ENCODE measurements around the gene CACNA1B.

CACNA1B gene

DNA sequence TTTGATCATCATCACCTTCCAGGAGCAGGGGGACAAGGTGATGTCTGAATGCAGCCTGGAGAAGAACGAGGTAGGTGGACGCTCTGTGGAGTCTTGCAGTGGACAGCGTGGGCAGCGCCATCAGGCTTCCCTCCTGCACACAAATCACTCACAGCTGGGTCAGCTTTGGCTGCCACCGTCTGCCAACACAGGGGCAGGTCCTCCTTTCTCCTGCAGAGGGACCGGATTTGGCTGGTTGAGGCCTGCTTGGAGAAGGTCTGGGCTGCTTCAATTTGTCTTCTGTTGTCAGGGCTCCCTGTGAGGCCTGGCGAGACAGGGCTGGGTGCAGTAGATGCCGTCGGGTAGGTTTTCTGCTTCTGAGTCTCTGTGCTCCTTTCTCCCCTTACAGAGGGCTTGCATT, 180.6 kb downstream of the CACNA1B start:
- H3K27me3 Mint-ChIP-seq, result no peaks in the 10 kb centered on the region
- no peak overlapping the region for H3K4me3 Mint-ChIP-seq
- no peaks in the 10 kb centered on the region for H3K4me1 Mint-ChIP-seq
- DNase-seq (no peak), ATAC-seq (no peak)
- H3K27ac Mint-ChIP-seq, result no peak overlapping the region
- no peaks in the 10 kb centered on the region for H3K9me3 Mint-ChIP-seq

- no peak overlapping the region for H3K4me3 Mint-ChIP-seq
- H3K4me1 Mint-ChIP-seq, result no peaks in the 10 kb centered on the region
- ATAC-seq (no peak), DNase-seq (no peak)
- H3K9me3 Mint-ChIP-seq, result no peaks in the 10 kb centered on the region
- H3K27ac Mint-ChIP-seq, result no peak overlapping the region
- no peaks in the 10 kb centered on the region for H3K27me3 Mint-ChIP-seq
These were observed 181.6 kb downstream of the CACNA1B start for GRCh38 chr9:138059196-138059595.

DNA sequence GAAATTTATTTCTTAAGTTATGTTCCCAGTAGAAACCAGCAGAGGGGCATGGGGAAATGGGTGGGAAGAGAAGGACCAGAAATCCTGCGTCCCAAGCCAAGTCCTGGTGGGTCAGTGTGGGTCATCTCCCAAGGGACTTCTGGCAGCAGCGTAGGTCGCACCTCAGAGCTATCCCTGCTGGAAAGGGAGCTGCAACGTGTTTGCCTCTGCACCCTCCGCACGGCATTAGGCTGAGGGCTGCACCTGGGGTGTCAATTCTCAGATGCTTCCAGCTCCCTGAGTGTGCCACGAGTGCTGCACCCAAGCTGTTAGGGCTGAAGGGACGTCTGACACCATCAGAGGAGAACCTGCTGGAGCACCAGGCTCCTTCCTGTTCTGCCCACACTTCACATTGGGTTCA, 182.8 kb downstream of the CACNA1B start:
- Mint-ChIP-seq H3K27me3 (peaks cover 11% of the 10 kb centered on the region), H3K9me3 (no peaks in the 10 kb centered on the region), H3K4me1 (no peaks in the 10 kb centered on the region), H3K27ac (no peak overlapping the region), H3K4me3 (no peak overlapping the region)
- ATAC-seq (no peak), DNase-seq (no peak)

- Mint-ChIP-seq H3K4me3 (no peak overlapping the region), H3K27ac (no peak overlapping the region), H3K9me3 (no peaks in the 10 kb centered on the region), H3K27me3 (peaks cover 16% of the 10 kb centered on the region), H3K4me1 (no peaks in the 10 kb centered on the region)
- DNase-seq (no peak), ATAC-seq (no peak)
These were observed 183.3 kb downstream of the CACNA1B start for GRCh38 chr9:138060881-138061280.

GRCh38 chr9:138061631-138062030, 184.0 kb downstream of the CACNA1B start:
- Mint-ChIP-seq H3K4me1 (no peaks in the 10 kb centered on the region), H3K9me3 (no peaks in the 10 kb centered on the region), H3K4me3 (no peak overlapping the region), H3K27me3 (peaks cover 21% of the 10 kb centered on the region), H3K27ac (no peak overlapping the region)
- no peak for DNase-seq
- ATAC-seq, result no peak

GRCh38 chr9:138062196-138062595, 184.6 kb downstream of the CACNA1B start:
- DNase-seq (no peak), ATAC-seq (no peak)
- H3K4me3 Mint-ChIP-seq, result no peak overlapping the region
- no peaks in the 10 kb centered on the region for H3K9me3 Mint-ChIP-seq
- H3K27me3 Mint-ChIP-seq, result peaks cover 21% of the 10 kb centered on the region
- no peaks in the 10 kb centered on the region for H3K4me1 Mint-ChIP-seq
- no peak overlapping the region for H3K27ac Mint-ChIP-seq

- peaks cover 21% of the 10 kb centered on the region for H3K27me3 Mint-ChIP-seq
- no peak overlapping the region for H3K27ac Mint-ChIP-seq
- DNase-seq, result no peak
- no peaks in the 10 kb centered on the region for H3K4me1 Mint-ChIP-seq
- no peak for ATAC-seq
- H3K4me3 Mint-ChIP-seq, result no peak overlapping the region
- no peaks in the 10 kb centered on the region for H3K9me3 Mint-ChIP-seq
These were observed 185.5 kb downstream of the CACNA1B start for GRCh38 chr9:138063033-138063432.

DNA sequence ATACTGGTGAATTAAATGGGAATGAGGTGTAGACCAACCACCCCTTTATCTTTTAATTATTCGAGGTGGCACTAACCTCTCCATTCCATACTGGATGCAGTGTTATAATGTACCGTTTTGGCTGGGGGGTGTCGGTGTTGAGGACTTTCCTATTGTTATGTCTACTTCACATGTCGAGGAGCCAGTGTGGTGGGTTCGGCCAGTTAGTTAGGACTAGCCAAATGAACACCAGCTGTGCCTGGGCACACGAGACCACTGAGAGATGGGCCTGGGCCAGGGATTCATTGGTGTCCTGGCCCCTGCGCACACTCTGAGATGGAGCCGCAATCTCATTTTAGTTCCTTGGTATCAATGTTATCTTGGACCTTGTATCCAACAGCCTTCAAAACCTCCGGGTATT, 186.2 kb downstream of the CACNA1B start:
- no peaks in the 10 kb centered on the region for H3K4me1 Mint-ChIP-seq
- DNase-seq (no peak), ATAC-seq (no peak)
- H3K4me3 Mint-ChIP-seq, result no peak overlapping the region
- H3K9me3 Mint-ChIP-seq, result no peaks in the 10 kb centered on the region
- peaks cover 21% of the 10 kb centered on the region for H3K27me3 Mint-ChIP-seq
- no peak overlapping the region for H3K27ac Mint-ChIP-seq

DNA sequence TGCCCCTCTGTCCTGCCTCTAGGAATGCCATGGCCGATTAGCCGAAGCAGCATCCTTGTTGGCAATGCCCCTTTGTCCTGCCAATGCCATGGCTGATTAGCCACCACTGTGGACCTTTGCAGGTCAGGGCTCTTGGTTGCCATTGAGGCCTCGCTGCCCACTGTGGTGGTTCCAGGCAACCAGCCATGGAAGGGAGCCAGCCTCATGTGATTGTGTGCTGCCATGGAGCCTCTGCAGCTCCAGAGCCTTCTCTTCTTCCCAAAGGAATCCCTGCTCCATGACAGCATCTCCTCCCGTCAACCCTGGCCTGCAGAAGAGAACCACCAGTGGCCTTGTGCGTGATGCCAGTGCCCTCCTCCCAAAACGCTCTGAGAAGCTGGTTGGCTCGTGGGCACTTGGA, 187.0 kb downstream of the CACNA1B start:
- no peak for ATAC-seq
- no peak for DNase-seq
- Mint-ChIP-seq H3K4me3 (no peak overlapping the region), H3K27me3 (peaks cover 21% of the 10 kb centered on the region), H3K9me3 (no peaks in the 10 kb centered on the region), H3K4me1 (no peaks in the 10 kb centered on the region), H3K27ac (no peak overlapping the region)

GRCh38 chr9:138065287-138065686, 187.7 kb downstream of the CACNA1B start:
- DNase-seq (no peak), ATAC-seq (no peak)
- no peak overlapping the region for H3K4me3 Mint-ChIP-seq
- no peaks in the 10 kb centered on the region for H3K4me1 Mint-ChIP-seq
- H3K27ac Mint-ChIP-seq, result no peak overlapping the region
- no peaks in the 10 kb centered on the region for H3K9me3 Mint-ChIP-seq
- peaks cover 21% of the 10 kb centered on the region for H3K27me3 Mint-ChIP-seq

- Mint-ChIP-seq H3K27me3 (peaks cover 22% of the 10 kb centered on the region), H3K4me1 (no peaks in the 10 kb centered on the region), H3K4me3 (no peak overlapping the region), H3K9me3 (no peaks in the 10 kb centered on the region), H3K27ac (peak overlapping the region in 1 of 2 donors; percentile 36)
- no peak for ATAC-seq
- no peak for DNase-seq
These were observed 188.5 kb downstream of the CACNA1B start for GRCh38 chr9:138066049-138066448.

DNA sequence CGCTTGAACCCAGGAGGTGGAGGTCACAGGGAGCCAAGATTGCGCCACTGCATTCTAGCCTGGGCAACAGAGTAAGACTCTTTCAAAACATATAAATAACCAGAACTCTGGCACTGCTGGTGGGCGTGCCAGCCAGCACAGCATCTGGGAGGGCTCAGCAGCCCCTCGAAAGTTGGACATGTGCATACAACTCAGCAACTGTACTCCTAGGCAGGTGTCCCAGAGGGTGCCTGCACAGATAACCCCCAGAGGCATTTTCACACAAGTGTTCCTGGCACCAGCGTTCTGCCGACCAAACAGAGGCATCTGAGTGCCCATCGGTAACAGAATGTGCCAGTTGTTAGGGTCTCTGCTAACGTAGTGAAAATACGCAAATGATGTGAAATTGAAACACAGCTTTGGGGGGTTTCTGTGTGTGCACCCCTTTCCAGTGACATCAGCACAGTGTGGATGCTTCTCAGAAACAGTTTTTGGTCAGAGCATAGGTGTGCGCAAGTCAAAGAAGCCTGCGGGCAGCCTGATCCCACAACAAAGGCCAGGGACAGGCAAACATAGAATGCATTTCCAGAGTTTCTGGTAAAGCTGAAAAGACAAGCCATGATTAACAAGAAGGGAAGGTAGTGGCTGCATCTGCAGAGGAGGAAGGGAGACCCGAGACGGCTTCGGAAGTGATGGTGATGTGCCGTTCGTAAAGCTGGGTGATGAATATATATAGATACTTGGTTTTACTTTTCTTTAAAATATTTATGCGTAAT, 190.2 kb downstream of the CACNA1B start:
- Mint-ChIP-seq H3K27ac (no peak overlapping the region), H3K27me3 (peaks cover 36% of the 10 kb centered on the region), H3K4me3 (no peak overlapping the region), H3K4me1 (no peaks in the 10 kb centered on the region), H3K9me3 (no peaks in the 10 kb centered on the region)
- ATAC-seq (no peak), DNase-seq (peak in 1 of 2 donors; percentile 2)

- Mint-ChIP-seq H3K27me3 (peaks cover 39% of the 10 kb centered on the region), H3K9me3 (no peaks in the 10 kb centered on the region), H3K4me3 (no peak overlapping the region), H3K27ac (no peak overlapping the region), H3K4me1 (no peaks in the 10 kb centered on the region)
- ATAC-seq (no peak), DNase-seq (no peak)
These were observed 191.0 kb downstream of the CACNA1B start for GRCh38 chr9:138068601-138069035.

GRCh38 chr9:138069731-138070456, 192.3 kb downstream of the CACNA1B start:
- Mint-ChIP-seq H3K27me3 (peaks cover 33% of the 10 kb centered on the region), H3K9me3 (no peaks in the 10 kb centered on the region), H3K4me3 (no peak overlapping the region), H3K4me1 (no peaks in the 10 kb centered on the region), H3K27ac (no peak overlapping the region)
- DNase-seq (no peak), ATAC-seq (no peak)

DNA sequence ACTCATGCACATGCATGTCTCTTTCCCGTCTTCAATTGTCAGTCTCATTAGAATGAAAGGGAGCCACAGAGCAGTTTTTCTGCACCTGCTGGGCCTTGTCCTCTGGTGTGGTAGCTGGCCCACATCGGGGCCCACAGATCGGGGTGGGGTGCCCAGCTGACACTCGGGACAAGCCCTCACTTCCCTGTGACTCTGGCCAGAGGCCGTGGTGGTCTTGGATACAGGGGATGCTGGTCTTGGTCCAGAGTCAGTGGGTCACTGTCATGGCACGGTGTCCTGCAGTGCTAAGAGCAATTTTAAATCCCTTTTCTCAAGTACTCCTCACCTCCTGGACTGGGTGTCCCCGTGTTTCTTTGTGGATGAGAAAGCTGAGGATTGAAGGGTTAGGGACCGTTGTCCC, 193.2 kb downstream of the CACNA1B start:
- peaks cover 24% of the 10 kb centered on the region for H3K27me3 Mint-ChIP-seq
- no peak overlapping the region for H3K27ac Mint-ChIP-seq
- no peak for ATAC-seq

DNA sequence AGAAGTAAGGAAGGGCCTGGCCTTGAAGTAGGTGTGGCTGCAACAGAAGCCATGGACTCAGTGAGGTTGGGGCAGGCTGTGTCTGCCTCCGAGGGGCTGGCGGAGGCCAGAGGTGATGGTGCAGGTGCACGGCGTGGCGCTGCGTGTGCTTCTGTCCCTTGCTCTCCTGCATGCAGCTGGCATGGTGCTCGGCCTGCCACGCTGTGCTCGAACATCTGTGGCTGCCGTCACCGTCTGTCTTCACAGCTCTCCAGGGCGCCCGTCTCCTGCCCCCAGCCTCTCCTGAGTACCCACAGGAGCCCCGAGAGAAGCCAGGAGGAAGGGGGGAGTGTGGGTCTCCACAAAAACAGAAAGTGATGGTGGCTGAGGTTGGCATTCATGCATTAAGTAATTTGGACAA, 193.7 kb downstream of the CACNA1B start:
- DNase-seq (no peak), ATAC-seq (no peak)
- Mint-ChIP-seq H3K27ac (no peak overlapping the region), H3K27me3 (peaks cover 19% of the 10 kb centered on the region), H3K9me3 (no peaks in the 10 kb centered on the region), H3K4me1 (no peaks in the 10 kb centered on the region), H3K4me3 (no peak overlapping the region)

More for the DNA sequence above, 193.2 kb downstream of the CACNA1B start:
- Mint-ChIP-seq H3K9me3 (no peaks in the 10 kb centered on the region), H3K4me1 (no peaks in the 10 kb centered on the region), H3K4me3 (no peak overlapping the region)
- DNase-seq, result no peak

Measured in stimulated activated naive CD8-positive, alpha-beta T cell treated with anti-CD3 and anti-CD28 coated beads, Interleukin-15, amount 100 ng/mL, for 72 hours (primary cell).